ENCODE data around the gene RGMA. TPM values are rescaled to one million over a fixed set of nuclear protein-coding genes. Genes with fewer than 3 reads are reported as not detected.

The RGMA gene
- total RNA-seq, 1 donor from 2014 or later: 0.40 TPM

- no peak overlapping the region for H3K4me3 ChIP-seq (ENCODE audit: low read depth, low read length)
- no peak for DNase-seq (ENCODE audit: low read depth)
- TF ChIP-seq CTCF (conservative IDR thresholded peaks at IDR 0.05; ENCODE audit: low read depth, low read length): no peak
These were observed 6.2 kb downstream of the RGMA start for GRCh38 chr15:93082861-93083260.

- no peak for DNase-seq (ENCODE audit: low read depth)
- no peak overlapping the region for H3K4me3 ChIP-seq (ENCODE audit: low read depth, low read length)
- no peak for TF ChIP-seq CTCF (conservative IDR thresholded peaks at IDR 0.05; ENCODE audit: low read depth, low read length)
These were observed 7.6 kb downstream of the RGMA start for GRCh38 chr15:93081399-93081798.

GRCh38 chr15:93080451-93080850 lies 8.6 kb downstream of the RGMA start:
- TF ChIP-seq CTCF (conservative IDR thresholded peaks at IDR 0.05; ENCODE audit: low read depth, low read length): no peak
- no peak overlapping the region for H3K4me3 ChIP-seq (ENCODE audit: low read depth, low read length)
- DNase-seq (ENCODE audit: low read depth): no peak

- no peak overlapping the region for H3K4me3 ChIP-seq (ENCODE audit: low read depth, low read length)
- no peak for DNase-seq (ENCODE audit: low read depth)
- no peak for TF ChIP-seq CTCF (conservative IDR thresholded peaks at IDR 0.05; ENCODE audit: low read depth, low read length)
These were observed 12.1 kb downstream of the RGMA start for GRCh38 chr15:93076875-93077274.

- no peak for DNase-seq (ENCODE audit: low read depth)
- TF ChIP-seq CTCF (conservative IDR thresholded peaks at IDR 0.05; ENCODE audit: low read depth, low read length): no peak
- H3K4me3 ChIP-seq (ENCODE audit: low read depth, low read length): no peak overlapping the region
These were observed 12.8 kb downstream of the RGMA start for GRCh38 chr15:93076217-93076616.

- no peak for DNase-seq (ENCODE audit: low read depth)
- no peak for TF ChIP-seq CTCF (conservative IDR thresholded peaks at IDR 0.05; ENCODE audit: low read depth, low read length)
- no peak overlapping the region for H3K4me3 ChIP-seq (ENCODE audit: low read depth, low read length)
These were observed 14.4 kb downstream of the RGMA start for GRCh38 chr15:93074599-93074998.

GRCh38 chr15:93073465-93073952 lies 15.5 kb downstream of the RGMA start:
- no peak for TF ChIP-seq CTCF (conservative IDR thresholded peaks at IDR 0.05; ENCODE audit: low read depth, low read length)
- H3K4me3 ChIP-seq (ENCODE audit: low read depth, low read length): no peak overlapping the region
- no peak for DNase-seq (ENCODE audit: low read depth)

Data from epithelial cell of proximal tubule (primary cell).